Endothelial cell of umbilical vein (primary cell): ENCODE measurements around the gene CLDN2. TPM values are rescaled to one million over a fixed set of nuclear protein-coding genes. Genes with fewer than 3 reads are reported as not detected.

Experiments used
- BruUV-seq: library from RNA; stranded (reverse); fragments of 400-500 nt; replicated peaks from 2 replicates; lab custom pipeline; 2021; lab: Mats Ljungman, UMichigan
- CTCF ChIA-PET: fragments of 300-600, 350-600 bp; sonication (Branson Sonifier 250); formaldehyde crosslinking; loops from one replicate; lab custom pipeline; 2021; ENCODE audit warnings: antibody characterized with exemption, inconsistent platforms; lab: Charles Lee
- POLR2A ChIA-PET: fragments of 300-600, 350-600 bp; sonication (Branson Sonifier 250); formaldehyde crosslinking; loops from one replicate; lab custom pipeline; 2021; ENCODE audit warnings: antibody characterized with exemption, inconsistent platforms; lab: Charles Lee
- DNase-seq: peaks from one replicate; pipeline ENCODE4 v3.0.0-alpha.2; 2011; ENCODE audit warnings: low read depth, low spot score
- FAIRE-seq: peaks from 2 replicates; lab custom pipeline; 2011; peaks lifted over from hg19 to GRCh38; lab: Jason Lieb, UNC
- H2AFZ ChIP-seq: 2 replicates; pipeline ENCODE4 v1.6.0; 2012; ENCODE audit warnings: low read depth, low read length, control low read depth, inconsistent platforms
- H3K27ac ChIP-seq: 2 replicates; pipeline ENCODE4 v1.5.1; 2011; ENCODE audit warnings: low read depth, mild to moderate bottlenecking, control low read depth, low read length, moderate library complexity; ENCODE audit not compliant: insufficient read depth
- H3K27me3 ChIP-seq, 2 experiments: 2 replicates each; pipeline versions ENCODE4 v1.6.0 to v1.6.1; 2011; ENCODE audit warnings: low read length in 2 of 2, mixed read lengths in 1 of 2; ENCODE audit not compliant: control insufficient read depth in 2 of 2, insufficient read depth in 2 of 2
- H3K36me3 ChIP-seq, 2 experiments: 2 replicates in 1 of 2; 3 replicates in 1 of 2; pipeline ENCODE4 v1.5.1; 2011; ENCODE audit warnings: low read length in 2 of 2, mild to moderate bottlenecking in 1 of 2, moderate library complexity in 1 of 2; ENCODE audit not compliant: control insufficient read depth in 2 of 2, insufficient read depth in 2 of 2; ENCODE audit errors: extremely low read depth in 1 of 2
- H3K4me1 ChIP-seq: 3 replicates; pipeline ENCODE4 v1.5.1; 2011; ENCODE audit warnings: mild to moderate bottlenecking, low read length; ENCODE audit not compliant: control insufficient read depth, insufficient read depth; ENCODE audit errors: extremely low read depth
- H3K4me2 ChIP-seq: 2 replicates; pipeline ENCODE4 v1.6.1; 2011; ENCODE audit warnings: low read length, control low read depth, mixed read lengths; ENCODE audit not compliant: insufficient read depth
- H3K4me3 ChIP-seq, 3 experiments: fragments of 200-600 bp in 1 of 3; sonication (generic), shearing (Covaris generic) in 1 of 3; replicated peaks in 1 of 3; 2 replicates each; pipeline ENCODE4 v1.5.1; 2011 to 2016; ENCODE audit warnings: control low read depth in 3 of 3, low read length in 3 of 3, mild to moderate bottlenecking in 2 of 3, inconsistent platforms in 1 of 3, low read depth in 1 of 3, moderate library complexity in 1 of 3; ENCODE audit not compliant: insufficient read depth in 1 of 3
- H3K79me2 ChIP-seq: 2 replicates; pipeline ENCODE4 v1.6.0; 2012; ENCODE audit warnings: low read length, inconsistent platforms; ENCODE audit not compliant: control insufficient read depth, insufficient read depth
- H3K9ac ChIP-seq: replicated peaks from 2 replicates; pipeline ENCODE3; 2011; ENCODE audit warnings: low read length, control low read depth; ENCODE audit not compliant: insufficient read depth; ENCODE audit errors: extremely low read depth
- H3K9me1 ChIP-seq: replicated peaks from 3 replicates; pipeline ENCODE4 v1.6.0; 2011; ENCODE audit warnings: mild to moderate bottlenecking, low read length; ENCODE audit not compliant: control insufficient read depth, insufficient read depth; ENCODE audit errors: extremely low read depth
- H3K9me3 ChIP-seq: replicated peaks from 2 replicates; pipeline ENCODE4 v1.5.1; 2012; ENCODE audit warnings: low read length, inconsistent platforms; ENCODE audit not compliant: control insufficient read depth, insufficient read depth
- H4K20me1 ChIP-seq: replicated peaks from 2 replicates; pipeline ENCODE3; 2011; ENCODE audit warnings: mild to moderate bottlenecking, low read length; ENCODE audit not compliant: control insufficient read depth, insufficient read depth; ENCODE audit errors: extremely low read depth
- CTCF ChIP-seq, 2 donors: IDR thresholded peaks; 1 replicate in 1 of 2; 2 replicates in 1 of 2; pipeline ENCODE4 v1.5.1; 2011; ENCODE audit warnings: low read length in 2 of 2, mild to moderate bottlenecking in 2 of 2, moderate library complexity in 2 of 2, control low read depth in 1 of 2, inconsistent platforms in 1 of 2, low read depth in 1 of 2; ENCODE audit not compliant: insufficient read depth in 1 of 2; ENCODE audit errors: extremely low read depth in 1 of 2
- EZH2 ChIP-seq: IDR thresholded peaks from 2 replicates; pipeline ENCODE4 v1.6.1; 2012; ENCODE audit warnings: borderline replicate concordance, low read depth, mild to moderate bottlenecking, moderate library complexity, low read length, inconsistent platforms; ENCODE audit not compliant: severe bottlenecking
- FOS ChIP-seq: IDR thresholded peaks from 2 replicates; pipeline ENCODE4 v1.6.1; 2011; ENCODE audit warnings: mild to moderate bottlenecking, low read length, moderate library complexity, borderline replicate concordance; ENCODE audit not compliant: insufficient read depth
- GATA2 ChIP-seq: IDR thresholded peaks from 2 replicates; pipeline ENCODE4 v1.7.0; 2011; ENCODE audit warnings: low read depth, mild to moderate bottlenecking, moderate library complexity, mixed read lengths, low read length; ENCODE audit not compliant: insufficient read length, insufficient read depth
- JUN ChIP-seq: IDR thresholded peaks from 2 replicates; pipeline ENCODE4 v1.6.1; 2011; ENCODE audit warnings: borderline replicate concordance, low read depth; ENCODE audit not compliant: insufficient read length, insufficient read depth
- MYC ChIP-seq: IDR thresholded peaks from one replicate; pipeline ENCODE4 v1.6.1; 2011; ENCODE audit warnings: mild to moderate bottlenecking, low read depth, low read length
- POLR2A ChIP-seq: IDR thresholded peaks from 2 replicates; pipeline ENCODE4 v1.6.1; 2012; ENCODE audit warnings: low read depth, mild to moderate bottlenecking, control low read depth, low read length
- POLR2AphosphoS5 ChIP-seq: IDR thresholded peaks from 2 replicates; pipeline ENCODE4 v1.6.1; 2012; ENCODE audit warnings: low read depth, mild to moderate bottlenecking, control low read depth, low read length, moderate library complexity; ENCODE audit not compliant: insufficient read depth
- dilution Hi-C: fragments of 300-500 bp; cut with MboI; formaldehyde crosslinking; loops from one replicate; pipeline ENCODE4 v1.15.0; 2019; ENCODE audit warnings: low sequenced_read_pairs; ENCODE audit not compliant: extremely low pct_ligation_motif_present
- intact Hi-C: fragments of 100-400 bp; cut with micrococcal nuclease; formaldehyde crosslinking; loops from one replicate; pipeline ENCODE4 v1.10.0; 2022
- polyA plus RNA-seq, 4 experiments: library from polyadenylated mRNA; depleted of rRNA in 3 of 4; stranded (reverse) in 3 of 4; unstranded in 1 of 4; fragments of >200 nt; gene quantifications; 2 replicates each; pipeline versions ENCODE4 v1.2.1 to v1.2.3, GENCODE V29; 2011 to 2012; ENCODE audit warnings: missing spikeins in 1 of 4
- total RNA-seq: library from RNA; stranded (reverse); gene quantifications from 2 replicates; pipeline ENCODE4 v1.2.3, GENCODE V29; 2021
- TF ChIP-seq, protein P1 (sequence below): IDR thresholded peaks from 2 replicates; pipeline ENCODE4 v1.6.1; 2011; ENCODE audit not compliant: insufficient read depth, insufficient read length

The CLDN2 gene
- total and polyA plus RNA-seq, 2 donors (not counting 3 experiments of a cell fraction or from before 2014, with no cell fraction given), result not detected

DNA sequence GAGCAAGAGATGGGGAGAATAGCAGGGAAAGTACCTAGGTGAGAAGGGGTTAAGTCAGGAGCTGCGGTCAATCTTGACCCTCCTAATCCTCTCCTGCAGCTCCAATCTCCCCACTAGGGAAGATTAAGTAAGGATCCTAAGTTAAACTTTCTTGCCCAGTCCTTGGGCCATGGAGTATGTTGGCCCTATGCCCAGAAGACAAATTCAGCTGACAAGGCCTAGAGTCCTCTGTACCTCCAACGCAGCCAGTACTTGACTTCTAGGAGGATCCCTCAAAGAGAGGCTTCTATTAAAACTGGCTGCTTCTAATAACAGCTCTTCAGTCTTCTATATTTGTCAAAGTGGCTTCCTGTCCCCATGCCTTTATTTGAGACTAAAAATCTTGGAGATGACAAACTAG is 1.4 kb downstream of the CLDN2 start:
- H3K36me3 ChIP-seq, result no peaks in the 10 kb centered on the region
- no peaks in the 10 kb centered on the region for H4K20me1 ChIP-seq
- peaks cover 3 to 17% of the 10 kb centered on the region in 2 experiments for H3K27me3 ChIP-seq
- H3K9ac ChIP-seq, result no peak overlapping the region
- H3K79me2 ChIP-seq, result no peaks in the 10 kb centered on the region
- ChIA-PET CTCF (interaction anchor here (0.9 to 1.9 kb wide), 2 partner anchors 17 to 23 kb away, joined by 3 to 5 read pairs; no protein-coding TSS in a partner anchor), POLR2A (no interaction called here)
- DNase-seq, result no peak
- H3K4me3 ChIP-seq, result no peak overlapping the region
- intact Hi-C loops (no loop called here), dilution Hi-C loops (no loop called here)
- H3K4me1 ChIP-seq, result peaks cover 17% of the 10 kb centered on the region
- H3K27ac ChIP-seq, result no peak overlapping the region
- H3K9me1 ChIP-seq, result no peaks in the 10 kb centered on the region
- no peak overlapping the region for H2AFZ ChIP-seq
- no TSS peak for BruUV-seq
- H3K4me2 ChIP-seq, result no peak overlapping the region
- FAIRE-seq, result no peak
- H3K9me3 ChIP-seq, result no peaks in the 10 kb centered on the region
- no peak for TF ChIP-seq GATA2
- no peak for TF ChIP-seq EZH2
- no peak for TF ChIP-seq MYC
- TF ChIP-seq JUN, result no peak
- no peak for TF ChIP-seq POLR2AphosphoS5

DNA sequence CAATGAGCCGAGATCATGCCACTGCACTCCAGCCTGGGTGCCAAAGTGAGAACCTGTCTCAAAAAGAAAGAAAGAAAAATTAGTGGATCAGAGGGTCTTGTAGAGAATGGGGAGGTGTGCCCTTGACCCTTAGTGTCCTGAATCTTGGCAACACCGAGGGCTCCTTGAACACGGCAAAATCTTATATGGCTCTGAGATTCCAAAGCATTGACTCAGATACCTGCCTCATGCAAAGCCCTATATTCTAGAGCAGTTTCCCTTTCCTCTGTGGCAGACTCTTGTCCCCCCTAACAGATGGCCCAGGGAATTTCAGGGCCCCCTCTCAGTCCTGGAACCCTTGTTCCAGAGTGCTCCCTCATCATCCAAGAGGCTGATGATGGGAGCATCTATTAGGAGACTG is 6.8 kb downstream of the CLDN2 start:
- Histone ChIP-seq H3K4me2 (no peak overlapping the region), H3K9ac (no peak overlapping the region), H2AFZ (no peak overlapping the region), H3K27me3 (peaks cover 0 to 5% of the 10 kb centered on the region in 2 experiments), H3K4me3 (no peak overlapping the region), H3K27ac (no peak overlapping the region), H3K9me3 (no peaks in the 10 kb centered on the region), H3K79me2 (no peaks in the 10 kb centered on the region), H3K4me1 (no peaks in the 10 kb centered on the region), H3K36me3 (no peaks in the 10 kb centered on the region), H3K9me1 (no peaks in the 10 kb centered on the region), H4K20me1 (no peaks in the 10 kb centered on the region)
- TF ChIP-seq GATA2, result no peak
- TF ChIP-seq, protein P1, sequence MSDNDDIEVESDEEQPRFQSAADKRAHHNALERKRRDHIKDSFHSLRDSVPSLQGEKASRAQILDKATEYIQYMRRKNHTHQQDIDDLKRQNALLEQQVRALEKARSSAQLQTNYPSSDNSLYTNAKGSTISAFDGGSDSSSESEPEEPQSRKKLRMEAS, result no peak
- no peak for TF ChIP-seq FOS
- no peak for TF ChIP-seq POLR2AphosphoS5
- no peak for TF ChIP-seq EZH2
- TF ChIP-seq POLR2A, result no peak
- no peak for TF ChIP-seq CTCF (IDR thresholded peaks at IDR 0.05; ENCODE audit: extremely low read depth in 1 of 2, insufficient read depth in 1 of 2, low read depth in 1 of 2, low read length in 2 of 2)
- no peak for TF ChIP-seq MYC
- TF ChIP-seq JUN, result no peak
- DNase-seq (no peak), FAIRE-seq (peak; percentile 4)
- no TSS peak for BruUV-seq
- POLR2A ChIA-PET, result no interaction called here
- dilution Hi-C loops, result no loop called here
- intact Hi-C loops, result no loop called here
- CTCF ChIA-PET, result no interaction called here
